Kidney epithelial cell (primary cell): ENCODE data around the gene CNOT4. TPM values are rescaled to one million over a fixed set of nuclear protein-coding genes. Genes with fewer than 3 reads are reported as not detected.

ENCODE experiments used
- DNase-seq: peaks from one replicate; pipeline ENCODE4 v3.0.0-alpha.2; 2010; ENCODE audit warnings: low read depth
- H3K27me3 ChIP-seq: 2 replicates; pipeline ENCODE4 v1.6.0; 2011; ENCODE audit warnings: low read length; ENCODE audit not compliant: control insufficient read depth, insufficient read depth
- H3K36me3 ChIP-seq: 2 replicates; pipeline ENCODE4 v1.5.1; 2011; ENCODE audit warnings: low read length; ENCODE audit not compliant: control insufficient read depth, insufficient read depth
- H3K4me3 ChIP-seq: 2 replicates; pipeline ENCODE4 v1.5.1; 2011; ENCODE audit warnings: low read depth, mild to moderate bottlenecking, control low read depth, low read length
- CTCF ChIP-seq: IDR thresholded peaks from 2 replicates; pipeline ENCODE4 v1.5.1; 2011; ENCODE audit warnings: mild to moderate bottlenecking, moderate library complexity, low read length, control low read depth, inconsistent platforms; ENCODE audit not compliant: insufficient read depth, poor library complexity, severe bottlenecking
- total RNA-seq: library from RNA; depleted of rRNA; stranded (reverse); fragments of >200 nt; gene quantifications from 2 replicates; pipeline ENCODE4 v1.2.3, GENCODE V29; 2015

Gene CNOT4
- total RNA-seq, 1 donor from 2014 or later, result 10.9 TPM

- Histone ChIP-seq H3K27me3 (no peaks in the 10 kb centered on the region), H3K36me3 (no peaks in the 10 kb centered on the region), H3K4me3 (no peak overlapping the region)
- TF ChIP-seq CTCF, result no peak
- no peak for DNase-seq
Observed at GRCh38 chr7:135537453-135537852, 27.6 kb upstream of the CNOT4 start.

- DNase-seq, result no peak
- no peak overlapping the region for H3K4me3 ChIP-seq
- no peak for TF ChIP-seq CTCF
- no peaks in the 10 kb centered on the region for H3K36me3 ChIP-seq
- H3K27me3 ChIP-seq, result no peaks in the 10 kb centered on the region
Observed at GRCh38 chr7:135536150-135536549, 26.2 kb upstream of the CNOT4 start.

- H3K4me3 ChIP-seq, result no peak overlapping the region
- no peak for TF ChIP-seq CTCF
- no peaks in the 10 kb centered on the region for H3K27me3 ChIP-seq
- no peak for DNase-seq
- H3K36me3 ChIP-seq, result no peaks in the 10 kb centered on the region
Observed at GRCh38 chr7:135527025-135527424, 17.1 kb upstream of the CNOT4 start.

GRCh38 chr7:135525426-135525825 is 15.5 kb upstream of the CNOT4 start:
- DNase-seq, result no peak
- no peaks in the 10 kb centered on the region for H3K36me3 ChIP-seq
- no peak overlapping the region for H3K4me3 ChIP-seq
- no peak for TF ChIP-seq CTCF
- H3K27me3 ChIP-seq, result no peaks in the 10 kb centered on the region

- Histone ChIP-seq H3K27me3 (no peaks in the 10 kb centered on the region), H3K4me3 (no peak overlapping the region), H3K36me3 (no peaks in the 10 kb centered on the region)
- TF ChIP-seq CTCF, result no peak
- no peak for DNase-seq
Observed at GRCh38 chr7:135523146-135523545, 13.2 kb upstream of the CNOT4 start.

GRCh38 chr7:135522509-135522908 is 12.6 kb upstream of the CNOT4 start:
- no peak for DNase-seq
- Histone ChIP-seq H3K27me3 (no peaks in the 10 kb centered on the region), H3K4me3 (no peak overlapping the region), H3K36me3 (no peaks in the 10 kb centered on the region)
- TF ChIP-seq CTCF, result no peak
